GM21723 (cell line): ENCODE data around the gene CA10.

Experiments
- ATAC-seq: cut with Tn5 transposase; IDR thresholded peaks from one replicate; pipeline ENCODE4 v1.9.1; 2021; ENCODE audit warnings: mild to moderate bottlenecking, moderate library complexity; ENCODE audit not compliant: unreplicated experiment

The CA10 gene

GRCh38 chr17:52049051-52049450 is 109.5 kb downstream of the CA10 start:
- no peak for ATAC-seq

DNA sequence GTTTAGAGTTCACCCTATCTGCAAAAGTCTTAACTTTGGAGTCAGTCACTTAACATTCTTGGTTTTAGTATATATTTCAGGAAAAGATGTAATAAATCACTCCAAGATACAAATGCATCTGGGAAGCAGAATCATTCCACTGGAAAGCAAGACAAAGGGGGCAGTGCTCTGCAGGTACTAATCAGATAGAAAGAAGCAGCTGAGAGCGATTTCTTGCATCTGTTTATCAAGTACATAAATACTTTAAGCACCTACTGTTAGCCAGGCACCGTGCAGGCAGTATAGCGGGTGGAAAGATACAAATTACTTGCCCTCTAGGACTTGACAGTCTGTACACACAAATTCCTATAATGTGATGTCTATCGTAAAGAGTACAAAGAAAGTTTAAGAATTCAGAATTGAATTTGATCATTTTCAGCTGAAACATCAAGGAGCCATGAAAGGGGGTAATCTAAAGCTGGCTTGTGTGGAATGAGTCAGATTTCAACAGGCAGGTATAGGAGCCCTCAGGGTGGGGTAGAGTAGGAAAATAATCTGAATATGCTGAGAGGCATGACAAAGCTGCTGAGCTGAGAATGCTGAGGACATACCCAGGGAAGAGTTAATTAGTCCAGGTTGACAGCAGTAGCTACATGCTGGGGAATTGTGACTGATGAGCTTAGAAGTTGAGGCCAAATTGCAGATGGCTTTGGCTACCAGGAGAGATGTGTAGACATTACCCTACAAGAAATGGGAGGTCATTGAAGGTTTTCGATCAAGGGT is 110.2 kb downstream of the CA10 start:
- no peak for ATAC-seq

GRCh38 chr17:52047086-52047485 is 111.4 kb downstream of the CA10 start:
- no peak for ATAC-seq

DNA sequence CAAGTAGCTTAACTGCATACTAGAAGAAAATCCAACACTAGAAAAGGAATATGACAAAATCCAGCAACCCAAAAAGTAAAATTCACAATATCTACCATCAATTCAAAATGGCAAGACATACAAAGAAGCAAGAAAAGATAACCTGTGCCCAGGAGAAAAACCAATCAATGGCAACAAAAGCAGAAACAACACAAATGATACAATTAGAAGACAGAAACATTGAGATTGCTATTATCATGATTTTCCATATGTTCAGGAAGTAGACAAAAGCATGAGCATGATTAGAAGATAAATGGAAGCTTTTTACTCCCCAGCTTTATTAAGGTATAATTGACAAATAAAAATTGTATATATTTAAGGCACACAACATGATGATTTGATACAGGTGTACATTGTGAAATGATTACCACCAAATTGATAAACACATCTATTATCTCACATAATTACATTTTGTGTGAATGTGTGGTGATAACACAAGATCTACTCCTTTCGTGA is 117.3 kb downstream of the CA10 start:
- ATAC-seq, result no peak

DNA sequence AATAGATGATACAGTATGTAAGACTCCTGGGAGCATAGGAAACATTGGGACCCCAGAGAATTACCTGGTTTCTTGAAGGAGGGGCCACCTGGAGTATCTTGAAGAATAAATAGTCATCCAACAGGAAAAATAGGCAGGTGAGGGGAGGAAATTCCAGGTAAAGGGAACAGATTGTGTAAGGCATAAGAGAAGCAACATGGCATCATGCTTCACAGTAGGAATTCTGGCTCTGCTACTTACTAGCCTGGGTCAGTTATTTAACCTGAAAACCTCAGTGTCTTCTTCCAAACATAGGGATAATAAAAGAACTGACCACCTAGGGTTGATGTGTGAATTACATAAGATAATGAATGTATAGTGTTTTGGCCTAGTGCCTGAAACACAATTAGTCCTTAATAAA is 122.1 kb downstream of the CA10 start:
- ATAC-seq, result no peak

DNA sequence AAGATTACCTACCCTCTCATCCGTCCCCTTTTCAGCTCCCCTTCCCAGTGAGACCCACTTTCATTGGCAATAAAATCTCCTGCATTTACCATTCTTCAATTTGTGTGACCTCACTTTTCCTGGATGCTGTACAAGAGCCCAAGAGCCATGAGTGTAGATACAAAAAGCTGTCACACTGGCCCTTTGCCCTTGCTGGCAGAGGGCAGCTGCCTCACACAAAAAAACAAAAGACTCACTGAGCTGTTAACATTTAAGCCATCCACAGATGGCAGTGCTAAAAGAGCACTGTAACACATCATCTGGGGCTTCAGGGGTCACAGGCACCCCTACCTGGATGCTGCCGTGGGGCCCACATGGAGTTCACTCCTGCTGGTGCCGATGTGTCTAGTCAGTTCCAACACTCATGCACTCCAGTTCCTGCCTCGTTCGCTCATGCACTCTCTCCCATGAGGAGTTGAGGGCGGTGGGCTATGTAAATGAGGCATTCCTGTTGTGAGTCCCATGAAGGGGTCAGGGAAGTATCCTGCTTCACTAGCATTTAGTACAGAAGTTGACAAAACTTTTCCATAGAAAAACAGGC is 123.1 kb downstream of the CA10 start:
- no peak for ATAC-seq

DNA sequence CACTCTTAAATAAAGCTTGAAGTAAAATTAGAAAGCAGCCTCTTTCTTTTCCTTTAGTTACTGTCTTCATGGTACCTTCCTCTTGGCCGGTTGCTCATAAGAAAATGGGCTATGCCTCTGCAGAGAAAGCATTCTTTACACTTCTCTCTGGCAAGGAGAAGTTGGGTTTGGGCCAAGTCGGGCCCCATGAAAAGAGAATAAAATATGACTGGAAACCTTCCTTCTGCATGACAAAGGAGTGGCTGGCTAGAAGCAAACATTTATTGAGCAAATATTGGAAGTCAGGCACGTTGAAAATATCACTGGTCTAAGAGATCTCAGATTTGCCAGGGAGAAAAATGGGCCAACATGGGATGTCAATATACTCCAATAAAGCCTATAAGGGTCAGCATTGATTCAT is 126.1 kb downstream of the CA10 start:
- ATAC-seq, result no peak

DNA sequence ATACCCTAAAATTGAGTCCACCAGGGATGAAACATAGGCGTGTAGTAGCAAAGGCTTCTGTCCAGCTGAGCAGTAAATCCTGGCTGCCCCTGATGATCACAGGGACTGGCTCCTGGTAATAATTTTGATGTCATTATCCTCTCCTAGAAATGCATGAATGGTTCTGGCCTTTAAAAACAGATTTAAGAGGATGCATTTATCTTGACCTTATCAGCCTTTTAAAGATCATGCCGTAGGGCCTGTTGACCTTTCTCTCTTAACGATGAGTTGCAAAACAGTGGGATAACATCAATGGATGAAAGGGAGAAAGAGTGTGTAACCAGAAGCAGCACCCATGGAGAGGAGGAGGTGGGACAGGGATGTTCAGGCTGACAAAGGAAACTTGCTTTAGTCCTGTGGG is 128.5 kb downstream of the CA10 start:
- ATAC-seq, result no peak

- no peak for ATAC-seq
Observed at GRCh38 chr17:52027620-52028295, 130.8 kb downstream of the CA10 start.

DNA sequence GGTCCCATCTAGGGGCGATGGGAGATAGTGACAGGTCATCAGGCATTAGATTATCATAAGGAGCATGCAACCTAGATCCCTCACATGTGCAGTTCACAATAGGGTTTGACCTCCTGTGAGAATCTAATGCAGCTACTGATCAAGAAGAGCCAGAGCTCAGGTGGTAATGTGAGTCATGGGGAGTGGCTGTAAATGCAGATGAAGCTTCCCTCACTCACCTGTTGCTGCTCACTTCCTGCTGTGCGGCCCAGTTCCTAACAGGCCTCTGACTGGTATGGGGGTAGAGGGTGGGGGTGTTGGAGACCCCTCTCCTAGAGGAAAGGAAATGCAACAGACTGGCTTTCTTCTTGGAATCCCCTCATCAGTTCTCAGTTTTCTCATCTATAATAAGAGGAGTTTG is 131.4 kb downstream of the CA10 start:
- no peak for ATAC-seq

- ATAC-seq, result no peak
Observed at GRCh38 chr17:52026075-52026474, 132.4 kb downstream of the CA10 start.

- ATAC-seq, result no peak
Observed at GRCh38 chr17:52025236-52025635, 133.3 kb downstream of the CA10 start.

- no peak for ATAC-seq
Observed at GRCh38 chr17:52024300-52024870, 134.1 kb downstream of the CA10 start.

- ATAC-seq, result no peak
Observed at GRCh38 chr17:52011064-52011463, 147.4 kb downstream of the CA10 start.

DNA sequence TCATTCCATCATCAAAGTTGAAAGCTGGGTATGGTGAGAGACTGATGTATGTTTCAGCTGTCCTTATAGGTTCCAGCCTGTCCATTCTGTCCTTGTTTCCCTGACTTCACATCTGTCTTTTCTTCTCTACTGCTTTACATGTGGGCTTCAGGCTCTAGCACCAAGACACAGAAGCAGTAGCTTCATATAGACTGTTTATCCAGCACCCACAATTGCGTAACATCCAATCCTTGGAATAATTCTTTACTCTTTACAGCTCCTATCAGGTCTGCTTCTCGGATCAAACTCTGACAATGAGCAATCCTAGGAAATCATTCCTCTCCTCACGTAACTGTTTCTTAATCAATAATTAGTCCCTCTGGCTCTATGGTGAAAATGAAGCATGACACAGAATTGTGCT is 158.9 kb downstream of the CA10 start:
- no peak for ATAC-seq

GRCh38 chr17:51997723-51998122 is 160.8 kb downstream of the CA10 start:
- ATAC-seq, result no peak

DNA sequence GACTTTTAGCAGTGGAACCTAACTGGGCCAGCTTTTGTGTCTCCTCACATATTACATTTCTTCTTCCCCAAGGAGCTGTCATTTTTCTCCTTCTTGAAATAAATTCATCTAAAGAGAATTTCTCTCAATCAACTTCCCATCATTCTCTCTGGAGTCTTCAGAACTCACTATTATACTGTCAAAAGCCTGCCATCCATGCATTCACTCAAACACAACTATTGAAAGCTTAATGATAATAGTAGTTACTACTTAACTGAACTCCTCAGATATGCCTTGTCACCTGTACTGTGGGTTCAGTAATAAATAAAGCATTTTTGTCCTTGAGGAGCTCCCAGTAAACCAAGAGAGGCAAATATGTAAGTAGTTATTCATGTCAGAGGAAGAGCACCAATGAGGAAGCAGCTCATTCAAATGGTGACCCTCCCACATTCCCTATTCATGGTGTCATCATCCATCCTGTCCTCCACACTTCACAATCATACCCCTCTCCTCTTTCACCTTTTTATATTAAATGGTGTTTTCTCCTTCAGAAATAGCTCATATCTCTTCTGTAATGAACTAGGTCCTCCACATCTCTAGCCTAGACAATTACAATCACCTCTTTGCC is 162.6 kb downstream of the CA10 start:
- no peak for ATAC-seq

- no peak for ATAC-seq
Observed at GRCh38 chr17:51992864-51993416, 165.6 kb downstream of the CA10 start.

GRCh38 chr17:51971121-51971520 is 187.4 kb downstream of the CA10 start:
- ATAC-seq, result no peak

GRCh38 chr17:51961689-51962088 is 196.8 kb downstream of the CA10 start:
- ATAC-seq, result no peak

GRCh38 chr17:51957786-51958185 is 200.7 kb downstream of the CA10 start:
- ATAC-seq, result no peak
